ENCODE data around the gene CHDH.

CHDH gene

GRCh38 chr3:53863145-53863544 is 16.9 kb upstream of the CHDH start:
- Histone ChIP-seq H3K4me3 (ENCODE audit: low read depth, low read length, poor library complexity, severe bottlenecking) (no peak overlapping the region), H3F3A (ENCODE audit: insufficient read depth, low read length) (no peaks in the 10 kb centered on the region), H3K4me2 (ENCODE audit: low read length) (no peak overlapping the region), H3K9me3 (ENCODE audit: low read length) (no peaks in the 10 kb centered on the region), H2AFZ (ENCODE audit: low read length) (no peak overlapping the region), H3K27me3 (ENCODE audit: insufficient read depth, low read length) (no peaks in the 10 kb centered on the region), H3K27ac (ENCODE audit: low read depth, low read length, poor library complexity, severe bottlenecking) (no peak overlapping the region), H4K20me1 (ENCODE audit: insufficient read depth, low read length) (no peaks in the 10 kb centered on the region), H3K79me2 (ENCODE audit: insufficient read depth, low read length) (no peaks in the 10 kb centered on the region), H3K9me2 (ENCODE audit: low read depth, low read length) (no peaks in the 10 kb centered on the region), H3K36me3 (ENCODE audit: insufficient read depth, low read length) (peaks cover 74% of the 10 kb centered on the region), H3K4me1 (ENCODE audit: insufficient read depth, low read length, severe bottlenecking) (peaks cover 5% of the 10 kb centered on the region), H3K9ac (ENCODE audit: low read length) (no peak overlapping the region)
- TF ChIP-seq EZH2 (IDR thresholded peaks at IDR 0.05; ENCODE audit: borderline replicate concordance, low read length) = no peak
- no peak for TF ChIP-seq CTCF (IDR thresholded peaks at IDR 0.05; ENCODE audit: low read length)

GRCh38 chr3:53862241-53862640 is 16.0 kb upstream of the CHDH start:
- Histone ChIP-seq H3K9me3 (ENCODE audit: low read length) (no peaks in the 10 kb centered on the region), H3K4me1 (ENCODE audit: insufficient read depth, low read length, severe bottlenecking) (peaks cover 5% of the 10 kb centered on the region), H3K79me2 (ENCODE audit: insufficient read depth, low read length) (no peaks in the 10 kb centered on the region), H3K4me2 (ENCODE audit: low read length) (no peak overlapping the region), H3K9ac (ENCODE audit: low read length) (no peak overlapping the region), H3F3A (ENCODE audit: insufficient read depth, low read length) (no peaks in the 10 kb centered on the region), H2AFZ (ENCODE audit: low read length) (no peak overlapping the region), H4K20me1 (ENCODE audit: insufficient read depth, low read length) (no peaks in the 10 kb centered on the region), H3K36me3 (ENCODE audit: insufficient read depth, low read length) (peaks cover 65% of the 10 kb centered on the region), H3K27me3 (ENCODE audit: insufficient read depth, low read length) (no peaks in the 10 kb centered on the region), H3K27ac (ENCODE audit: low read depth, low read length, poor library complexity, severe bottlenecking) (no peak overlapping the region), H3K9me2 (ENCODE audit: low read depth, low read length) (no peaks in the 10 kb centered on the region), H3K4me3 (ENCODE audit: low read depth, low read length, poor library complexity, severe bottlenecking) (no peak overlapping the region)
- TF ChIP-seq CTCF (IDR thresholded peaks at IDR 0.05; ENCODE audit: low read length) = no peak

GRCh38 chr3:53860196-53860595 is 14.0 kb upstream of the CHDH start:
- Histone ChIP-seq H3K27ac (ENCODE audit: low read depth, low read length, poor library complexity, severe bottlenecking) (no peak overlapping the region), H3K4me3 (ENCODE audit: low read depth, low read length, poor library complexity, severe bottlenecking) (no peak overlapping the region)
- TF ChIP-seq CTCF (IDR thresholded peaks at IDR 0.05; ENCODE audit: low read length) (no peak), EZH2 (IDR thresholded peaks at IDR 0.05; ENCODE audit: borderline replicate concordance, low read length) (no peak)

More at GRCh38 chr3:53860196-53860595, 14.0 kb upstream of the CHDH start:
- no peaks in the 10 kb centered on the region for H3K9me2 ChIP-seq (ENCODE audit: low read depth, low read length)
- no peaks in the 10 kb centered on the region for H4K20me1 ChIP-seq (ENCODE audit: insufficient read depth, low read length)
- no peak overlapping the region for H3K4me2 ChIP-seq (ENCODE audit: low read length)
- H3K36me3 ChIP-seq (ENCODE audit: insufficient read depth, low read length) = peaks cover 53% of the 10 kb centered on the region
- H2AFZ ChIP-seq (ENCODE audit: low read length) = no peak overlapping the region
- no peak overlapping the region for H3K9ac ChIP-seq (ENCODE audit: low read length)
- peaks cover 5% of the 10 kb centered on the region for H3K4me1 ChIP-seq (ENCODE audit: insufficient read depth, low read length, severe bottlenecking)
- no peaks in the 10 kb centered on the region for H3K79me2 ChIP-seq (ENCODE audit: insufficient read depth, low read length)
- no peaks in the 10 kb centered on the region for H3F3A ChIP-seq (ENCODE audit: insufficient read depth, low read length)
- H3K9me3 ChIP-seq (ENCODE audit: low read length) = no peaks in the 10 kb centered on the region
- H3K27me3 ChIP-seq (ENCODE audit: insufficient read depth, low read length) = no peaks in the 10 kb centered on the region
